ENCODE results near the gene FBXO44.
"Not testable (repeated sequence)": the region's sequence is repeated elsewhere in the genome, so short reads cannot be mapped to it uniquely, and the experiment has no call there.

FBXO44 gene

DNA sequence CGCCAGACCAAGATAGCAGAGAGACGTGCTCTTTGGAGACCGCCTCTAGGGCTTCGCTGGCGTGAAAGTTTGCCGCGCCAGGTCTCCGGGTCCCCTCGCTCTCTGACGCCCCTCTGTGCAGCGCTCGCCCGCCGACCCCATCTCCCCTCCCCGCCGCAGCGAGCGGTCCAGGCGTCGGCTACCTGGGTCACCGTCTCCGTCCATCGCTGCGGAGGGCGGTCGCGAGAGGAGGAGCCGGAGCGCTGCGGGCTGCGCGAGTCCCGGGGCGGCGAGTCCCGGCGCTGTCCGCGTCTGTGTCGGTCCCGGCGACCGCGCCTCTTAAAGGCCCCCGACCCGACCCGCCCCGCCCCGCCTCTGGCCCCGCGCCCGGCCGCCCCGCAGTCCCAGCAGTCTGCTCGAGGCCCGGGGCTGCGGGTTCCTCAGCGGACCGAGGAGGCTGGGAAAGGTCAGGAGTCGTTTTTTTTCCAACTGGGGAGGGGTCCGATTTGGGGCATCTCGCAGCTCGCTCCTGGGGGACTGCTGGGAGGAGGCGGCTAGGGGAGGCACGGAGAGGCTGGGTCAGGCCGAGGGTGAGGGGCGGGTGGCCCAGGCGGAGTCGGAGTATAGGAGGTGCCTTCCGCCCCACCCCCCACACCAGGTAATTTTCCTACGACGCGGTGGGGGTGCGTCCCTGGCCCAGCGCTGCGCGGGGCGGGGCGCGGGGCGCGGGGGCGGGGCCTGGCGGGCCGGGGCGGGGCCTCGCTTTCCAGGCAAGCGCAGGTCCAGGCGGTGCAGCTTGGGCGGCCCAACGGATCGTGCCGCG is at the start of gene FBXO44, which contains the start of gene FBXO2:
Gene FBXO44, plus strand, starts transcription at position 741 of the 802 bp plus-strand sequence. CDS start 959 bp downstream, outside the sequence.
Gene FBXO2, minus strand, starts transcription at position 293 of the 802 bp plus-strand sequence. Its CDS starts 89 bp downstream, at position 204.
- no peak for DNase-seq (ENCODE audit: low read depth)

DNA sequence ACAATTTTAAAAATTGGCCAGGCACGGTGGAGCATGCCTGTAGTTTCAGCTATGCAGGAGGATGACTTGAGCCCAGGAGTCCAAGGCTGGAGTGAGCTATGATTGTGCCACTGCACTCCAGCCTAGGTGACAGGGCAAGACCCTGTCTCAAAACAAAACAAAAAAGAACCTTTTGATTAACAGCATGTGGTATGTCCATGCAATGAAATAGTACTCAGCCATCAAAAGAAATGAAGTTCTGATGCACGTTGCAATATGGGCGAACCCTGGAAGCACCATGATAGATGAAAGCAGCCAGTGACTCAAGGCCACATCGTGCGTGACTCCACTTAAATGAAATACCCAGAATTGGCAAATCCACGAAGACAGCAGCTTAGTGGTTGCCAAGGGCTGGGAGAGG is 47.9 kb upstream of the FBXO44 start:
- no peak for DNase-seq (ENCODE audit: low read depth)

DNA sequence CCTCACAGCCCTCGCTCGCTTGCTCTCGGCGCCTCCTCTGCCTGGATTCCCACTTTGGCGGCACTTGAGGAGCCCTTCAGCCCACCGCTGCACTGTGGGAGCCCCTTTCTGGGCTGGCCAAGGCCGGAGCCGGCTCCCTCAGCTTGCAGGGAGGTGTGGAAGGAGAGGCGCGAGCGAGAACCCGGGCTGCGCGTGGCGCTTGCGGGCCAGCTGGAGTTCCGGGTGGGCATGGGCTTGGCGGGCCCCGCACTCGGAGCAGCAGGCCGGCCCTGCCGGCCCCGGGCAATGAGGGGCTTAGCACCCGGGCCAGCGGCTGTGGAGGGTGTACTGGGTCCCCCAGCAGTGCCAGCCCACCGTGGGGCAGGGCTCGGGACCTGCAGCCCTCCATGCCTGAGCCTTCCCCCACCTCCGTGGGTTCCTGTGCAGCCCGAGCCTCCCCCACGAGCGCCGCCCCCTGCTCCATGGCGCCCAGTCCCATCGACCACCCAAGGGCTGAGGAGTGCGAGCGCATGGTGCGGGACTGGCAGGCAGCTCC is 46.0 kb upstream of the FBXO44 start:
- DNase-seq (ENCODE audit: low read depth) = not testable (repeated sequence)

DNA sequence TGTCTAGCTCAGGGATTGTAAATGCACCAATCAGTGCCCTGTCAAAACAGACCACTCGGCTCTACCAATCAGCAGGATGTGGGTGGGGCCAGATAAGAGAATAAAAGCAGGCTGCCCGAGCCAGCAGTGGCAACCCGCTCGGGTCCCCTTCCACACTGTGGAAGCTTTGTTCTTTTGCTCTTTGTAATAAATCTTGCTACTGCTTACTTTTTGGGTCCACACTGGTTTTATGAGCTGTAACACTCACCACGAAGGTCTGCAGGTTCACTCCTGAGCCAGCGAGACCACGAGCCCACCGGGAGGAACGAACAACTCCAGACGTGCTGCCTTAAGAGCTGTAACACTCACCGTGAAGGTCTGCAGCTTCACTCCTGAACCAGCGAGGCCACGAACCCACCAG is 45.3 kb upstream of the FBXO44 start:
- not testable (repeated sequence) for DNase-seq (ENCODE audit: low read depth)

DNA sequence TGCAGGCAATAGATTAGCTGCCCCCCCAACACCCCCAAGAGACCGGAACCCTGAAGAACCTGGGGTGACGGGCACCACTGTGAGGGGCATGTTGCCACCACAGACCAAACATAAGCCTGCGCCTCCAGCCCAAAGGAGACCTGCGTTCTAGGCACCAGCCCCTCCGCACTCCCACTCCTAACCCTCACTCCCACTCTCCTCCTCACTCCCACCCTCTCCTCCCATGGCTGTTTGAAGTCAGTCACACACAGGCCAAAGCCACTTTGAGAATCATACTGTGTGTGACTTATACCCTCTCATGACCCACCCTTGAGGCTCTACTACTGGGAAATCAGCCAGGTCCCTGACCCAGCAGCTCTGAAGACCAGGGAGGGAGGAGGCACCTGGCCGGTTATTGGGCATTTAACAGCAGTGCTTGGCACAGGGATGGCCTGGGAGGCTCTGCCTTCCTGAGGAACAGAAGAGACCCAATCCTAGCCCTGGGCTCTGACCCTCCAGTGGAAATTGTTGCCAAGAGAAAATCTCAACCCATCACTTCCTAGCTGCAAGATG is 44.0 kb upstream of the FBXO44 start:
- no peak for DNase-seq (ENCODE audit: low read depth)

DNA sequence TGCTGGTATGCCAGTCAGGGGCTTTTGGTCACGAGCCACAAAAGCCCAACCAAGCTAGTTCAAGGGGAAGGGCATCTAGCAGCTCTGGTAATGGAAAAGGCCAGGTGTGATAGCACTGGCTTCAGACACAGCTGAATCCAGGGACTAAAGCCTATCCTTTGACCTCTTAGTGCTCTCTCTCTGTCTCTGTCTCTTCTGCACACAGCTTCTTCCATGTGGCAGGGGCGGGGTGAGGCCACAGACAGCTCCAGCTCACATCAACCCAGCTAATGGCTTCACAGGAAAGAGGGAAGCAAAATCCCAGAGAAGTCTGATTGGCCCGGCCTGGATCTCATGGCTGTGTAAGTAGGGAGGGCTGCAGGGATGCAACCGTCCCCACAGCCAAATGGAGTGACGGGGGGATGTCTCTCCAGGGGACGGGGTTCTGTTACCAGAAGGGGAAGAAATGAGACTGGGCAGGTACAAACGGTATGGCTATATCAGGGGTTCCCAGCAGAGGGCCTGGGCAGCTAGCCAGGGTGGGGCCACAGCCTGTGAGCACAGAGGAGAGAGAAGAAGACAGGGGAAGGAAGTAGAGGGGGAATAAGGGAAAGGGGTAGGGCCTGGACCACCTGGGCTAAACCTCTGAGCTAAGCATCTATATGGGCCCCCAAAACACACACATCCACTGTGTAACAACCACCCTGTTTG is 42.9 kb upstream of the FBXO44 start:
- DNase-seq (ENCODE audit: low read depth) = no peak

GRCh38 chr1:11613347-11613746 is 41.3 kb upstream of the FBXO44 start:
- DNase-seq (ENCODE audit: low read depth) = no peak

DNA sequence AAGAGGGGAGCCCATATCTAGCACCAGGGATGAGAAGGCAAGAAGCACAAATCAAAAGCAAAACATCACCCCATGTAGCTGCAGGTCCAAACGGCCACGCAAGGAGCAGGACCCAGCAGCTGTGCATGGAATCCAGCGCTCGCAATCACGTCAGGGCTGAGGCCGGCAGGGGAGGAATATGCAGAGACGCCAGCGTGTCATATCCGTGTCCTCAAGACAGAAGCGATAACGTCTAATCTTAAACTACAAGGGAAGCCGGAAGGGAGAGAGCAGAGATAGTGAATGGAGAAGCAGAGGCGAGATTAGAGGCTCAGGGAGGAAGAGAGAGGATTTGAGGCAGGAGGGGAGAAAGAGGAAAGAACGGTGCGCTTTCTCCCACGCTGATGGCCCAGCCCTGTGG is 39.6 kb upstream of the FBXO44 start:
- no peak for DNase-seq (ENCODE audit: low read depth)

- no peak for DNase-seq (ENCODE audit: low read depth)
Observed at GRCh38 chr1:11616766-11617165, 37.9 kb upstream of the FBXO44 start.

DNA sequence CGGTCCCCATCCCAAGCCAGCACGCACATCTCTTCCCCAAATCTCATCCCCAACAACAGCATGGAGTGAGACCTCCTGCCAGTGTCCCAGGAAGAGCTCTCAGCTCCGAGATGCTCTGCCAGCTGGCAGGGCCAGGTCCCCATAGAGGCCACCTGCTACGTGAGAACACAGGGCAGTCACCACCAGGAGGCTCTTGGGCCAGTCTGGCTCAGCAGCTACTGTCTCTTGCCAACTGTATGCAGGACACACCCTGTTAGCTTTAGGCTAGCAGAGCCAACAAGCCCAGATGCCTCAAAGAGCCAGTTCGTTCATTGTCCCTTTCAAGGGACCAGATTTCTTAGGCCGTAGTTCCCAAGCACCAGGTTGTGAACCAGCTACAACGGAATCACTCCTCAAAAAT is 37.4 kb upstream of the FBXO44 start:
- no peak for DNase-seq (ENCODE audit: low read depth)

DNA sequence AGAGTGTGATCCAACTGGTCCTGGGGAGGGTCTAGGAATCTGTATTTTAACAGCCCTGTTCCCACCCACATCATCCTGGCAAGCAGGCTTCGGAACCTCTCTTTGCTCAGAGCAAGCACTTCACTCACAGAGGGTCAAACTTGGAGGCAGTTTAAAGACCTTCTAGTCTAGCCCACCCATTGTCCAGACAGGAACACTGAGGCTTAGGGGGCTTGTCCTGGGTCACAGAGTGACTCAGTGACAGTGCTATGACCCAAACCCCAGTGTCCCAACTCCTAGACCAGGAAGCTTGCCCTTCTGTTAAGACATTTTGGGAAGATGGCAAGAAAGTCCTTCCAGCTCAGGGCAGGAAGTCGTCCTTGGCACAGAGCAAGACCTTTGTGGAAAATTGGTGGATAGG is 36.9 kb upstream of the FBXO44 start:
- DNase-seq (ENCODE audit: low read depth) = no peak

GRCh38 chr1:11620405-11620804 is 34.3 kb upstream of the FBXO44 start:
- no peak for DNase-seq (ENCODE audit: low read depth)

DNA sequence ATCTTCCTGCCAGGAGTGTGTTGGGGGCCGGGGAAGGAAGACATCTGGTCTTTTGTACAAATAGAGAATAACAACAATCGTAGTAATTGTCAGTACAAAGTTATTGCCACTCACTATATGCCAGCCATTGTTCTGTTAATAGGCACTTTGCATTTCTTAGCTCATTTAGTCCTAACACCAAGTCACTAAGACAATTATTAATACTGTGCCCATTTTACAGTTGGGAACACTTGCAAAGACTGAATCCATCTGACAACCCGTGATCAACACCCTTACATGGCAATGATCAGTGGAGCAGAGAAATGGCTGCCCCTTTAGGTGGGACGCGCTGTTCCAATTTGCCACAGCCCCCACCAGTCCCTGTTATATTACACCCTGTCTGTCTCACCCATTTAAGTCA is 33.8 kb upstream of the FBXO44 start:
- DNase-seq (ENCODE audit: low read depth) = no peak

DNA sequence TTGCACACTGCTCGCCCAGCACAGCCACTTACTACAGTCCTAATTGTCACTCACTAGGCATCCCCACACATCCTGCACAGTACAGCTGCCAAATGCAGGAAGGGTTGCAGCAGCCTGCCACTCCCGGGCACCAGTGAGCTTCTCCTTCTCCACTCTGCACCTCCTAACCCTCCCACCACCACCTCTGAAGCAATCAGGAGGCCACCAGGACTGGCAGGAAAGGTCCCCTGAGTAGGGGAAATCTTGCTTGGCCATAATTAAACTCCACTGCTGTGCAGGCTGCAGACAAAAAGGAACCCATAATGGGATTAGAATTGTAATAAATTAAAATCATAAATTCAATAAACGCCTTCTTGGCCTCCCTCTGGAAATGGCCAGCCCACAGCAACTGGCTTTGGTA is 32.3 kb upstream of the FBXO44 start:
- no peak for DNase-seq (ENCODE audit: low read depth)

DNA sequence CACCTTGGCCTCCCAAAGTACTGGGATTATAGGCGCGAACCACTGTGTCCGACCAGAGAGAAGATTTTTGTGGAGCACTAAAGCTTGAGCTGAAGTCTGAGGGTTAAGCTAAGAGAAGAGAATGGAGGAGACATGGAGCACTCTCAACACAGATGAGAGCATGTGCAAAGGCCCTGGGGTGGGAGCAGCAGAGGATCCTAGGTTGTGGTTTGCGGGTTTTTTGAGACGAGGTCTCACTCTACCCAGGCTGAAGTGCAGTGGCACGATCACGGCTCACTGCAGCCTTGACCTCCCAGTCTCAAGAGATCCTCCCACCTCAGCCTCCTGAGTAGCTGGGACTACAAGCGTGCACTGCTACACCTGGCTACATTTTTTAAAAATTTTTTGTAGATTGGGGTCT is 31.0 kb upstream of the FBXO44 start:
- no peak for DNase-seq (ENCODE audit: low read depth)

- DNase-seq (ENCODE audit: low read depth) = no peak
Observed at GRCh38 chr1:11626551-11626950, 28.1 kb upstream of the FBXO44 start.

DNA sequence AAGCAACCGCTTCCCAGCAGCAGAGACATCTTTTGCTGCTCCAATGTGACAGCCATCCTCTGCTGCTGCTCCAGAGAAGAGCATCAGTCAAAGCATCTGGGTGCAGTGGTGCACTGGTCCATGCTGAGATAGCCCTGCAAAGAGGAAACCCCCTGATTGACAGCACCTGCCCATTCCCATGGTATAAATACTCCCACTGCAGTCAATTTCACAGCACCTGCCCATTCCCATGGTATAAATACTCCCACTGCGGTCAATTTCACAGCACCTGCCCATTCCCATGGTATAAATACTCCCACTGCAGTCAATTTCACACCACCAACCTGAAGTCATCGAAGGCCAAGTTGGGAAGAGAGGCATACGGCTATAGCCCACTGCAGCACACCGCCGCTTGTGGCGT is 25.9 kb upstream of the FBXO44 start:
- DNase-seq (ENCODE audit: low read depth) = no peak

DNA sequence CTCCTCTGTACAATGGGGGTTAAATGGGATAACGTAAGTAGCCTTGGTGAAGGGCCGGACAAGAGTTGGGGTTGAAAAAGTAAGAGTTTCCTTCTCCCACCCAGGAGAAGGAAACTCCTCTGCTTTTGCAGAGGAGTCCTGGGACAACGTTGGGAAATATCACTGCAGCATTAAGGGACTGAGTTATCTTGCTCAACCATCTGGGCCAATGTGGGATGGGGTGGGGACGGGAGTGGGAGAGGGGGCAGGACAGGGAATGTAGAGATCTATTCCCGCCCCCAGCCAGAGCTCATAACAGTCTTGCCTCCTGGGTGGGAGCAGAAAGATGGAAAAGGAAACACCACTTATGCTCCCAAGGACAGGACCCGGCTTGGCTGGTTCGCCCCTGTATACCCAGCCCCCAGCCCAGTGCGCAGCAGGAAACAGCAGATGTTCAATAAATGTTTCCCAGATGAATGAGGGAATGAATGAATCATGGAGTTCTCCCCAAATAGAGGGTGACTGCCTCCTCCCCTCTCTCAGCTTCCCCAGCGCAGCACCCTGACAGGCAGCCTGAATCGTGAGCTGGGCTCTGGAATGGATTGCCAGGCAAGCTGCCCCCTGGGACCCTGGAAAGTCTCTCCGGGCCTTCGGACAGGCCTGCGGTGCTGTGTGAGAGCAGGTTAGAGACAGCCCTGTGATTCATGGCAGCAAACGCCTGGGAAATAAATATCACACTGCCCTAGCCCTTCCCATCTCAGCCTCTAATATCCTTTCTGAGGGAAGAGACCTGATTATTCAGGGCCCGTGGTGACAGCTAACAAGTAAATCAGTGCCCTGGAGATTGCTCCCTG is 25.3 kb upstream of the FBXO44 start:
- no peak for DNase-seq (ENCODE audit: low read depth)

DNA sequence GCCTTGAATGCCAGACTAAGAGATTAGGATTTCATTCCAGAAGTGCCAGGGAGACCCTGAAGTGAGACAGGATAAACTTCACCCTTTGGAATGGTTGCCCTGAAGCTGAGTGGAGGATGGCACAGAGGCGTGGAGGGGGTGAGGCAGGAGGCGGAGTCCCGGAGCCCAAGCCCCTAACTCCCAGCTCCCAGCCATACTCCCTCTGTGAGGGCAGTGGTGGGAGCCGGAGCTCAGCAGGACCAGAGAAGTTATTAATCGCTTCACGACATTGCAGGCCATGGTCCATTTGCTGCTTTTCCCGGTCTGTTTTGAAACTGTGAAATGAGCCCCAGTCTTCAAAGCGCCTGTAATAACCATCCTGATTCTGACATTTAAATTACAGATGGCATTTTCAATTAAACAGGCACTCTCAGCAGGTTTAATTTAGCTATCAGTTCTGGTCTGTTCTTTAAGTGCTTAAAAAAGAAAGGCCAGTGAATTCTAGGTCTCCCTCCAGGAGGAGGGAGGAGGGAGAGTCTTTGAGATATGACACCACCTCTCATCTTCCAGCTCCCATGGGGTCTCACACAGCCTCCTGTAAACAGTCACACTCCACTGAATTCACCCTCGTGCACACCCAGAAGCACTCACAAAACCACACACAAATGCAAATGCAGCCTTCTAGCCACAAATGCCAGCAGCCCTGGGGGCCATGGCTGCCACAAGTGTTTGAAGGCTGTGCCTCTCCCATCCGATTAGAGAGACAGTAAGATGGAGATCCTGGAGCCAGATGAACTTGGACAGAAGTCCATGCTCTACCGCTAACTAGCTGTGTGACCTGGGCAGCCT is 20.1 kb upstream of the FBXO44 start:
- DNase-seq (ENCODE audit: low read depth) = no peak

GRCh38 chr1:11638121-11638520 is 16.6 kb upstream of the FBXO44 start:
- no peak for DNase-seq (ENCODE audit: low read depth)

DNA sequence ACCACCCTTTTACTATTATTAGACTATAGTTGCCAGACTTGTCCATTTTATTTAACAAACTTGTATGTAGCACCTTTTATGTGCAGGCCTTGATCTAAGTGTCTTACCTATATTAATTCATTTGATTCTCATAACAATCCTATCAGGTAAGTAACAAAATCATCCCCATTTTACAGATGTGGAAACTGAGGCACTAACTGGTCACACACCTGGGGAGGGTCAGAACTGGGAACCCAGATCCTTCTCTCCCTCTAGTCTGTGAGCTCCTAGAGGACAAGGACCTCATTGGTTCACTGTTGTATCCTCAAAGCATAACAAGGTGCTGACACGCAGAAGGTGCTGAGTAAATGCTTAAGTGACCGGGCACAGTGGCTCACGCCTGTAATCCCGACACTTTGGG is 15.3 kb upstream of the FBXO44 start:
- no peak for DNase-seq (ENCODE audit: low read depth)

All from fibroblast of gingiva (primary cell).